Measurements from ENCODE around the gene HNRNPAB.
"Not testable (repeated sequence)": the region's sequence is repeated elsewhere in the genome, so short reads cannot be mapped to it uniquely, and the experiment has no call there.

Gene HNRNPAB

GRCh38 chr5:178227929-178228328, 23.6 kb downstream of the HNRNPAB start:
- Histone ChIP-seq H3K9me3 (no peaks in the 10 kb centered on the region), H3K27me3 (no peaks in the 10 kb centered on the region), H3K4me3 (no peak overlapping the region), H3K4me1 (peaks cover 6 to 26% (median 22%) of the 10 kb centered on the region in 4 donors), H3K27ac (no peak overlapping the region), H3K36me3 (peaks cover 9 to 69% (median 42%) of the 10 kb centered on the region in 3 donors)
- TF ChIP-seq CTCF (IDR thresholded peaks at IDR 0.05): no peak
- intact Hi-C loops (cut with DNase I; ENCODE audit: low total_unique reads): no loop called here
- DNase-seq: no peak

- DNase-seq: no peak
- Histone ChIP-seq H3K4me3 (no peak overlapping the region), H3K27ac (no peak overlapping the region), H3K27me3 (no peaks in the 10 kb centered on the region), H3K4me1 (peaks cover 6 to 27% (median 24%) of the 10 kb centered on the region in 4 donors), H3K9me3 (no peaks in the 10 kb centered on the region), H3K36me3 (peaks cover 9 to 68% (median 42%) of the 10 kb centered on the region in 3 donors)
- intact Hi-C loops (cut with DNase I; ENCODE audit: low total_unique reads): no loop called here
- TF ChIP-seq CTCF (IDR thresholded peaks at IDR 0.05): no peak
These were observed 24.3 kb downstream of the HNRNPAB start for GRCh38 chr5:178228609-178229008.

- DNase-seq; H3K27me3 ChIP-seq; H3K4me3 ChIP-seq; H3K27ac ChIP-seq; H3K9me3 ChIP-seq; intact Hi-C loops (cut with DNase I; ENCODE audit: low total_unique reads): not testable (repeated sequence)
- H3K36me3 ChIP-seq: peaks cover 9 to 63% (median 42%) of the 10 kb centered on the region in 3 donors
- H3K4me1 ChIP-seq: peaks cover 6 to 27% (median 24%) of the 10 kb centered on the region in 4 donors
These were observed 24.8 kb downstream of the HNRNPAB start for GRCh38 chr5:178229111-178229510.

- no peak for TF ChIP-seq CTCF (IDR thresholded peaks at IDR 0.05)
- peaks cover 6 to 27% (median 24%) of the 10 kb centered on the region in 4 donors for H3K4me1 ChIP-seq
- H3K4me3 ChIP-seq: no peak overlapping the region
- H3K9me3 ChIP-seq: no peaks in the 10 kb centered on the region
- H3K36me3 ChIP-seq: peaks cover 9 to 55% (median 42%) of the 10 kb centered on the region in 3 donors
- intact Hi-C loops (cut with DNase I; ENCODE audit: low total_unique reads): no loop called here
- H3K27ac ChIP-seq: no peak overlapping the region
- H3K27me3 ChIP-seq: no peaks in the 10 kb centered on the region
- no peak for DNase-seq
These were observed 25.5 kb downstream of the HNRNPAB start for GRCh38 chr5:178229861-178230260.

GRCh38 chr5:178230879-178231538, 26.7 kb downstream of the HNRNPAB start:
- no peaks in the 10 kb centered on the region for H3K9me3 ChIP-seq
- no peak for DNase-seq
- no peak for TF ChIP-seq CTCF (IDR thresholded peaks at IDR 0.05)
- H3K27ac ChIP-seq: peak overlapping the region; percentile 93 to 97
- peaks cover 9 to 49% (median 42%) of the 10 kb centered on the region in 3 donors for H3K36me3 ChIP-seq
- peak overlapping the region; percentile 61 to 62 for H3K4me3 ChIP-seq
- intact Hi-C loops (cut with DNase I; ENCODE audit: low total_unique reads): no loop called here
- no peaks in the 10 kb centered on the region for H3K27me3 ChIP-seq
- H3K4me1 ChIP-seq: peaks cover 6 to 27% (median 24%) of the 10 kb centered on the region in 4 donors

GRCh38 chr5:178231539-178232123, 27.3 kb downstream of the HNRNPAB start:
- DNase-seq: peak in 1 of 2 donors; percentile 72

More at GRCh38 chr5:178231539-178232123, 27.3 kb downstream of the HNRNPAB start:
- Histone ChIP-seq H3K9me3 (no peaks in the 10 kb centered on the region), H3K36me3 (peaks cover 9 to 42% (median 36%) of the 10 kb centered on the region in 3 donors), H3K27ac (peak overlapping the region; percentile 93 to 97), H3K4me3 (peak overlapping the region; percentile 61 to 62), H3K4me1 (peaks cover 6 to 33% (median 25%) of the 10 kb centered on the region in 4 donors), H3K27me3 (no peaks in the 10 kb centered on the region)
- TF ChIP-seq CTCF (IDR thresholded peaks at IDR 0.05): no peak
- intact Hi-C loops (cut with DNase I; ENCODE audit: low total_unique reads): no loop called here
